ENCODE data around the gene VDR.

GRCh38 chr12:47868041-47868440 lies 36.8 kb downstream of the VDR start:
- TF ChIP-seq ZNF274 (IDR thresholded peaks at IDR 0.05; ENCODE audit: low read depth, low read length) (no peak), SUZ12 (IDR thresholded peaks at IDR 0.05; ENCODE audit: extremely low read depth, insufficient read depth, insufficient read length) (no peak)

All from NT2/D1 (cell line).